Measurements from ENCODE around the gene MNT. TPM values are rescaled to one million over a fixed set of nuclear protein-coding genes. Genes with fewer than 3 reads are reported as not detected.
A peak's percentile ranks its signal among the peaks of the same experiment; 100 is the strongest.

The MNT gene
- total RNA-seq, 2 donors from 2014 or later: 26.0 to 27.2 TPM

DNA sequence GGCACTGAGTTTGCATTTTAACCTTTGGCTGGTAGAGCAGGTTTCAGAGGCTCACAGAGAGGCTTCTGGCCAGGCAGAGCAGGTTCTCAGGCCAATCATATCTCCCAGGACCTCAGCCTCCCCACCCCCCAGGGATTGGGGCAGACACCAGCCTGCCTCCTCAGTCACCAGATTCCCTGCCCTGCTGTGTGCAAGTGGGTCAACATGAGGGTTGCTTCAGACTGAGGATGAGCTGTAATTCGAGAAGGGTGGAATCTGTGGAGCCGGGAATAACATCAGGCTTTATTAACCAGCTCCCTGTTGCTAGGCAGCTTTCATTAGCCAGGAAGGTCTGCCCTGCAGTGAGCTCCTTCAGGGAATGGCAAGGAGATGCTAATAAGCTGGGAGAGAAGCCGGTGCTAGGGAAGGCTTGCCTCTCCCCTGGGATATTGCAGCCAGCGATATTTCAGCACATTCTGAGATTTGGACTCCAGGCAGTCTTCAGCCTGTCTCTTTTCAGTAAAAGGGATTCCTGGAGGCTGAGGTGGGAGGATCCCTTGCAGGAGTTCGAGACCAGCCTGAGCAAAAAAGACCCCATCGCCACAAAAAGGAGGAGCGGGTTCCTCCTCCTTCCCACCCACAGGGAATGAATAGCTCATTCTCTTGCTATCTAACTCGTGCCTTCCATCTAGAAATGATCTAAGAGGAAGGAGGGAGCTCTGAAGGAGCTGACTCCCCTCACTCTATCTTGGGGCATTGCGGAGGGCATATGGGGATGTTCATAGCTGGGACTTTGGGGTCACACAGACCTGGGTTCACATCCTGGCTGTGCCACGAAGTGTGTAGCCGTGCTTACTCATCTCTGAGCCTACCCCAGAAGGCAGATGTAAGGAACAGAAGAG lies 52.8 kb downstream of the MNT start:
- intact Hi-C loops (cut with DNase I): no loop called here
- DNase-seq (ENCODE audit: low spot score): no peak

DNA sequence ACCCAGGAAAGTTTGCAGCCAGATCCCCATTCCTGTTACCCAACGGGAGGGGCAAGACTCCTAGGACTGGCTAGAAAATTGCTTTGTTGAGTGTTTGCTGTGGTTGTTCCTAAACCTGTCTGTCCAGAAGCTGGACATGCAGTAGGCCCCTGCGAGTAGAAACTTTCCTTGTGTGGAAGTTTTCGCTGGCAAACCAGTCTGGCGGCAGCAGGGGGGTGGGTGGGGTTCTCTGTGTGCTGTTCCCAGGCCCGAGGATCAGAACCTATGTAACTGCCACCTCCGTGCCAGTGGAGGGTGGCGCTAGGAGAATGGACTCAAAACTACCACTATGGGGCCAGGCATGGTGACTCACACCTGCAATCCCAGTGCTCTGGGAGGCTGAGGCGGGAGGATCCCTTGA lies 54.4 kb downstream of the MNT start:
- no peak for DNase-seq (ENCODE audit: low spot score)
- intact Hi-C loops (cut with DNase I): no loop called here

DNA sequence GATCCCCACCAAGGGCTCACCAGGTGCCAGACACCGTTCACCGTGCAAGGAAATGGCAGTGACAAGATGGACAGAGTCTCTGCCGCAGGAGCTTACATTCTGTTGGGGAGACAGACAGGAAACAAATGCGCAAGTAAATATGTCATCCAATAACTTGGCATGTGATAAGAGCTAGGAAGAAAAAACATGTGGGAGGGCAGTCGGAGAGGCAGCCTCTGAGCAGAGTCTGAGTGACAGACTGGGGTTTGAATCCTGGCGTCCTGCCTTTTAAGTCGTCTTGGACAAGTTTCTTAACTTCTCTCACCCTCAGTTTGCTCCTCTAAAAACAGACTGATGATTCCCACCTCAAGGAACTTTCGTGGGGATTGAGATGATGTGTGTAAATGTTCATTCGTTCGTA lies 56.3 kb downstream of the MNT start:
- DNase-seq (ENCODE audit: low spot score): no peak
- intact Hi-C loops (cut with DNase I): no loop called here

DNA sequence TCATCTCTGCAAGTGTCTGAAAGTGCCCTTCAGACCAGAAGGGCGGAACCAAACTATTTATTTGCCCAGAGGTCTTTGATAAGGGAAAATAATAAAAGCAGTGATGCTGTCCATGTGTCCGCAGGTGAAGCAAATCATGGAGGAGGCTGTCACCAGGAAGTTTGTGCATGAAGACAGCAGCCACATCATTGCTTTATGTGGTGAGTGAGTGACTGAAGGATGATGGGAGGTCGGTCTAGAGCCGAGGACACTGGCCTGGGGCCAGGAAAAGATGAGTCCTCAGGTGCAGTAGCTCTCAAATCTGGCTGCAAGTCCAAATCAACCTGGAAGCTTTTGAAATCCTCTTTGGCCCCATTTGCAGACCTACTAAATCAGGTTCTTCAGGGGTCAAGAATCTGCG lies 57.4 kb downstream of the MNT start:
- intact Hi-C loops (cut with DNase I): no loop called here
- DNase-seq (ENCODE audit: low spot score): no peak

DNA sequence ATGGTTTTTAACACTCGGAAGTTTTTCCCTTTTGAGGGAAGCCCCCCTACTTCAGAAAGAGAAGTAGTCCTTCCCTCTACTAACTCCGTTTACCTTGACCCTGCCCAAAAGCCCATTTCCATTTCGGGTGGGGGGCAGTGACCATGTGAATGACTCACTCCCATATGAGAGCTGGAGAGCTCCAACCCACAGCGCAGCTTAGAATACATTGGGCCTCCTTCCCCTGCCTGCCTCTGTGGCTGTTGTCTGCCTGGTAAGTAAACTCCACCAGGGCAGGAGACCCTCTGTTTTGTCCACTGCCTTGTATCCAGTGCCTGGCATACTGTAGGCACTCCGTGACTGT lies 62.6 kb downstream of the MNT start:
- no peak for DNase-seq (ENCODE audit: low spot score)
- intact Hi-C loops (cut with DNase I): no loop called here

DNA sequence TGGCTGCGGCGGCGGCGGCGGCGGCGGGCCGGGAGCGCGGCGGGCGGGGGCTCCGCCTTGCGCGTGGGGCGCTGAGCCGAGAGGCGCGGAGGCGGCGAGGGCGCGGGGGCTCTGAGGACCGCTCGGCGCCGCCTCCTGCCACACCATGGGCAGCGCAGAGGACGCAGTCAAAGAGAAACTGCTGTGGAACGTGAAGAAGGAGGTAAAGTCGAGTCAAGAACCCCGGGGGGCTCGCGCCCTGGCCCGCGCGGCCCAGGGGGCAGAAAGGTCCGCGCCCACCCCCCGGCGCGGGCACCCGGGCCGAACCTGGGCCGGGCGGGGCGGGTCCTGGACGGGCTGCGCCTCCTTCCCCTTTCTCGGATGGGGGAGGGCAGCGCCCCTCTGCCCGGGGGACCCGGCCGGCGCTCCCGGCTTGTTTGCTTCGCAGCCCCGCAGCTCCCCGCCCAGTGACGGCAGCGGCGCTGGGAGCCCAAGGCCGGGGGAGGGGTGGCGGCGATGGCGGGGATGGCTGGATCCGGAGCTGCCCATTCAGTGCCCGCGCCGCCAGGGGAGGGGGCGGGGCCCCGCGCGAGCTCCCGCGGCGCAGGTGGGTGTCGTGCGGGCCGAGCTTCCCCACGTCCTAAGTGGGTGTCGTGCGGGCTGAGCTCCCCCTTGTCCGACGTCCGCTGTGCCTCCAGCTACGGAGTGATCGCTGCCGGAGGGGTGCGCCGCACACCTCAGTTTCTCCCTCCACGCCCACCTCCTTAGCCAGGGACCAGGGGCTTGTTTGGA lies 63.1 kb downstream of the MNT start:
- intact Hi-C loops (cut with DNase I): no loop called here
- peak; percentile 86 for DNase-seq (ENCODE audit: low spot score)

DNA sequence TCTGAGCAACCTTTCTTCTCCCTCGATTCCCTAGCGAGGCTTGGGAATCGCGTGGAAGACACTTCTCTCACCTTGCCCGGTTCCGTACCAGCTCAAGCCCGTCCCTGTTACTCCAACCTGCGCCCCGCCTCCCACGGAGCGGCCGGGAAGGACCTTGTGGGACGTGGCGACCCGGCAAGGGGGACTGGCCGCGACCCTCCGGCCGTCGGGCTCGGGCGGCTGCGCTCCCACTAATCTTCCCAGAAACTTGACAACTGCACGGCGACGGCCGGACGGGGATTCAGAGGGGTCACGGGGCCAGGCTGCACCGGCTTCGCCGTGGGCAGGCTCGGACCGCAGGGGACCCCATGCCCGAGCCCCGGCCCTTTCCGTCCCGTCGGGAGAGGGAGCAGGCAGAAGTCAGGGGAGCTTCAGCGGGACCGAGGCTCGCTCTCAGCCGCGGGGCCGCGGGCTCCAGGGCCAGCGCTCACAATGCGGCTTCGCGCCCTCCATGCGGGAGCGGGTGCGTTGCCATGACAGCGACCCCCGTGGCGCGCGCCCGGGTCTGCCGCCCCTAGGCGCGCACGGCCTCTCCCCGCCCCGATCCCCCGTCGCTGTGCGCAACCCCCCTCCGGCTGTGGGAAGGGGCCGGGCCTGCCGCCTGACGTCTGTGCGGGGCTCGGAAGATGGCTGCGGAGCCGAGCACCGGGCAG lies 63.9 kb downstream of the MNT start, which contains the start of gene SGSM2:
Gene SGSM2, plus strand, starts transcription at position 650 of the 692 bp plus-strand sequence. CDS start 188 bp downstream, outside the sequence.
- intact Hi-C loops (cut with DNase I): no loop called here
- peak; percentile 88 for DNase-seq (ENCODE audit: low spot score)

DNA sequence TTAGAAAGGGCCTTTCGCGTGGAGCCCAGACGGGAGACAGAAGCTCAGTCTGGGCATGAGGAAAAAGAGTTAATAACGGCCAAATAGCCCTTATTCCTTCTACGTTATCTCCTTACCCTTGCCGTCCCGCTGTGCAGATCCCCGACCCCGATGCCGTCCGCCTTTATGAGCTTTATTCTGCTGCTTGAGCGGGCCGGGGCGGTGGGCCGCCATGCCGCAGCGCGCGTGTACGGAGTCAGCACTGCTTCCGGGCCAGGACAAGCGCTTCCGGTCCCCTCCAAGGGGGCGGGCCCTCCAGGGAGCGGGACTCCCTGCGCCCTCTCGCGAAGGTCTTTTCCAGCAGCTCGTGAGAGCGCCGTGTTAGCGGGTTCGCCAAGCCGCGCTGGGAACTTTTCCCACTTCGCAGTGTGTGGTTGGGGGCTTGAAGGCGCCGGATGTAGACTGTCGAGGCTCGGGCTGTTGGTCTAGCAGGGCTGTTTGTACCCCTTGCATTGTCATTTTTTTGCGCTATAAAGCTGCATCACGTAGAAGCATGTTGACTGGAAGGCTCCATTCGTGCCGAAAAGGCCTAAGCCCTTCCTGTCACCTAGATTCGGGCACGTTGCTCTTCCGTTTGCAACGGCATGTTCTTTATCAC lies 64.5 kb downstream of the MNT start, which contains the start of gene TSR1:
Gene TSR1, minus strand, starts transcription at position 243 of the 637 bp plus-strand sequence. Its CDS starts 30 bp downstream, at position 213.
- intact Hi-C loops (cut with DNase I): no loop called here

DNA sequence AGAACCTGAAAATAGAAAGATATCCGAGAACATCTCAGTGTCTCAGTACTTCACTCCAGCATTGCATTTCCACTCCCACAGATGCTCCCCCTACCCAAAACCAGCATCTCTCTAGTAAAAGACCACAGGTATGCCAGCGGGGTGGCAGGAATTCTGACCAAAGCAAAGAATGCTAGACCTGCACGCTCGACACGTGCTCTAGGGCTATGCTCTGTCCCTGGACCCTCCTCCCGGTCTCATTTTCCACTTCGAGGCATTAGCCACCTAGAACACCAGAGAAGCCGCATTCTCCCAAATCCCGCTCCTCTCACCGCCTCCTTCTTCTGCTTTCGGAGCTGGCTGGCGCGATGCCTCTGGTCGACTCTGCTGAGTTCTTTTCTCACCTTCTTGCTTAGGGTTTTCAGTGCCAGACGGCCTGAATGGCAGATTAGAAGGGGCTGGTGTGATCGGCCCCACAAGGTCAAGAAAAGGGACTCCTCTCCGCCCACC lies 65.1 kb downstream of the MNT start:
- no peak for DNase-seq (ENCODE audit: low spot score)
- intact Hi-C loops (cut with DNase I): no loop called here

More for the DNA sequence above, 64.5 kb downstream of the MNT start, which contains the start of gene TSR1:
- peak; percentile 98 for DNase-seq (ENCODE audit: low spot score)

Other genes starting within 250 kb of the MNT start
- gene SMG6, start 97.3 kb downstream of the MNT start, total RNA-seq: 10 to 100 TPM; 36.2 to 43.8 TPM
- gene SRR, start 97.1 kb downstream of the MNT start, total RNA-seq: 10 to 100 TPM in 1 of 2 donors, 1 to 10 TPM in 1; 7.4 to 10.9 TPM
- 10 to 100 TPM; 20.8 to 24.0 TPM for gene TSR1, start 64.6 kb downstream of the MNT start, total RNA-seq
- gene SGSM2, start 63.6 kb downstream of the MNT start, total RNA-seq: 10 to 100 TPM; 38.7 to 42.9 TPM
- 10 to 100 TPM; 27.6 to 29.4 TPM for gene METTL16, start 110.8 kb upstream of the MNT start, total RNA-seq
- gene PAFAH1B1, start 192.6 kb upstream of the MNT start, total RNA-seq: 100 to 1,000 TPM; 129 to 138 TPM